HG03039 (cell line): ENCODE results near the gene COPS4.
A peak's percentile ranks its signal among the peaks of the same experiment; 100 is the strongest.
"Not testable (repeated sequence)": the region's sequence is repeated elsewhere in the genome, so short reads cannot be mapped to it uniquely, and the experiment has no call there.

Source experiments
- ATAC-seq: cut with Tn5 transposase; IDR thresholded peaks from one replicate; pipeline ENCODE4 v1.9.1; 2021; ENCODE audit warnings: mild to moderate bottlenecking, moderate library complexity; ENCODE audit not compliant: unreplicated experiment

COPS4 gene

GRCh38 chr4:83080561-83080960, 45.6 kb downstream of the COPS4 start:
- no peak for ATAC-seq

GRCh38 chr4:83082777-83083176, 47.8 kb downstream of the COPS4 start:
- no peak for ATAC-seq

DNA sequence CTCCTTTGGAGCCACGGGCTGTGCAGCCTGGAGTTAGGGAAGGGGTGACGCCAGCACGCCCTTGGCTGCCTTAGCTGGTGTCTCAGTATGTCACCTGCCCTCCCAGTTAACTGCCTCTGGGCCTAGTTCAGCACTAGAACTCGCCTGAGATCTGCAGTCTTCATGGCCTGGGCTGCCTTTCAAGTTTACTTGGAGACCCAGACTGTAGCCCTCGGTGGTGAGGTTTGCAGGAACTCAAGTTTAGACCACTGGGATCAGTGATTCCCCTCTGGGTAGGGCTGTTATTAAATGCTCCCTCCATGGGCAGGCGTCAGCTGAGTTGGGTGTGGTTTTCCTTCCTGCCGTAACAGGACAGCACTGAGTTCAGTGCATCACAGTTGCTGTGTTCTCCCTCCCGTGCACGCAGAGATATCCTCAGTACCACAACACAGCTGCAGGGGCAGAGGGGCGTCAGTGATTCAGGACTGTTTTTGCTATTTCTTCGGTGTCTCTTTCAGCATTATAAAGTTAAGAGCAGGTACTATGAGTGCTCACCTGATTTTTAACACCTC, 49.0 kb downstream of the COPS4 start:
- no peak for ATAC-seq

DNA sequence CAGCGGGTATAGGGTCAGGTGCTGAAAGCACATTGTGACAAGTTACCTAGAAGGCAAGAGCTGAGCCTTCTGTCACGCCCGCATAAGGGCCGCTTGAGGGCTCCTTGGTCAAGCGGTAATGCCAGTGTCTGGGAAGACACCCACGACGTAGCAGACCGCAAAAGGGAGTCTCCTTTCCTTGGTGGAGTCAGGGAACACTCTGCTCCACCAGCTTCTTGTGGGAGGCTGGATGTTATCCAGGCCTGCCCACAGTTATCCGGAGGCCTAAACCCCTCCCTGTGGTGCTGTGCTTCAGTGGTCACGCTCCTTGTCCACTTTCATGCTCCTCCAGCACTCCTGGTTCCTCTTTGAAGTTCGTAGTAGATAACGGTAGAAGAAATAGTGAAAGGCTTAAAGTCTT, 50.0 kb downstream of the COPS4 start:
- not testable (repeated sequence) for ATAC-seq

DNA sequence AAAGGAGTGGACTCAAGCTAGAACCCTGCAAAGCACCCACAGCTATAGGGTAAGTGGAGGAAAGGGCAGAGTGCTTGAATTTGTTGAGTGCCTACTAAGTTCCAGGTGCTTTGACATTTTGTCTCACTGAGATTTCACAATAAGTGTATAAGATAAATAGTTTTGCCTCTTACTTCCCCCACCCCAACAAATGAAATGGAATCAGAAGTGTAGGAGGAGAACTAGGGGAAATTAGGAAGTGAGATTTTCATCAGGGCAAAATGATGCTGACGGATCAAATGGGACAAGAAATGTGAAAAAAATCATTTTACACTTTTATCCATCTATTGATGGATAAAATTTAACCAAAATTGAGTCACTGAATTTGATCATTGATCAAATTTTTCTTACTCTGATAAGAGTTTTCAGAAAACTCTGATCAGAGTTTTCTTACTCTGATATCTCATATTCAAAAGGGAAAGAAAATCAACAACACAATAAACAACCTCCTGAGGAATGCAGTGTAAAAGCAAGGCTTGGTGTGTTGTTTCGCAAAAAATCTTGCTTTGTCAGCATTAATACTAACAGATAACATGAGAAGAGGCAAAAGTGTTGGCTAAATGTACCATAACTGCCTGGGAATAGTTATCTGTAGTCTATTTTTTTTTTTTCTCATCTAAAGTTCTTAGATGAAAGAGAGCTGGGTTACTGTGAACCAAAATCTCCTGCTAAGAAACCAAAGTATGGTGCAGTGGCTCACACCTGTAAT, 54.6 kb downstream of the COPS4 start:
- ATAC-seq, result no peak

DNA sequence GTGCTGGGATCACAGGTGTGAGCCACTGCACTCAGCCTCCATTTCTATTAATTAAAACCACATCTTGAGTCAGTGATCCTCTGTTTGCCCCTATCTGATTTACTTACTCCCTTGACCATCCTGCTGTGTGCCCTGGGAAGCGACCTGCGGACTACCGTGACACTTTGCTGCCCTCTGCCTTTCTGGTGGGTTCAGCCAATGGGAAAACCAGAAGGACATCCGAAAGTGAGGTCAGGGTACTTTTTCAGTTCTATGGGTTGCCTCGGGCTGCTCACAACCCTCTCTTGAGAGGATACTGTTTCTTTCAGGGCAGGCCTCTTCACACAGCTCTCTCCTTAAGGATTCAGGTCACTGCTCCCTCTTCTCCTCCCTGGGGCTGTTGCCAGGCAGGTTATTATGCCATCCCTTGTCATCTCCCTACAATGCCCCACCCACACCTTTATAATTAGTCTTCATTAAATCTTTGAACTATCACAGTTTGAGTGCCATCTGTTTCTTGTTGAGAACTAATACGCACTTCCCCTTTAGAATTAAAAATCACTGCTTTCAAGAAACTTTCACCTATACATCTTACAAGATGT, 58.2 kb downstream of the COPS4 start:
- no peak for ATAC-seq

DNA sequence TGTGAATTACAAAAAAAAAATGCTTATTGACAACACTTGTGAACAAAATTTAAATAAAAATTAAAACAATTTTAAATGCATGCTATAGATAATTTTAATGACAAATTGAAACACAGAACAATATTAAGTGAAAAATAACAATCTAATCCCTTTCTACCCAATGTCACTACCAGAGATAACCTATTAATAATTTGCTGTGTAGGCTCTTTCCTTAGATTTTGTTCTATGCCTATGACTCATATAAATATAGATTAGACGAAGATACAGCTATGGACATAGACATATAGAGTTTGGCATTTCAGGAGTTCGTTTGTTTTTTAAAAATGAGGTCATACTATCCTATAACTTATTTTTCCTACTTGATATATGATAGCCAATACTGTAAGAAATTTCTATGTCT, 61.4 kb downstream of the COPS4 start:
- ATAC-seq, result no peak

- no peak for ATAC-seq
Observed at GRCh38 chr4:83104991-83105390, 70.0 kb downstream of the COPS4 start.

GRCh38 chr4:83107631-83108030, 72.6 kb downstream of the COPS4 start:
- ATAC-seq, result no peak

- no peak for ATAC-seq
Observed at GRCh38 chr4:83108101-83108861, 73.3 kb downstream of the COPS4 start.

DNA sequence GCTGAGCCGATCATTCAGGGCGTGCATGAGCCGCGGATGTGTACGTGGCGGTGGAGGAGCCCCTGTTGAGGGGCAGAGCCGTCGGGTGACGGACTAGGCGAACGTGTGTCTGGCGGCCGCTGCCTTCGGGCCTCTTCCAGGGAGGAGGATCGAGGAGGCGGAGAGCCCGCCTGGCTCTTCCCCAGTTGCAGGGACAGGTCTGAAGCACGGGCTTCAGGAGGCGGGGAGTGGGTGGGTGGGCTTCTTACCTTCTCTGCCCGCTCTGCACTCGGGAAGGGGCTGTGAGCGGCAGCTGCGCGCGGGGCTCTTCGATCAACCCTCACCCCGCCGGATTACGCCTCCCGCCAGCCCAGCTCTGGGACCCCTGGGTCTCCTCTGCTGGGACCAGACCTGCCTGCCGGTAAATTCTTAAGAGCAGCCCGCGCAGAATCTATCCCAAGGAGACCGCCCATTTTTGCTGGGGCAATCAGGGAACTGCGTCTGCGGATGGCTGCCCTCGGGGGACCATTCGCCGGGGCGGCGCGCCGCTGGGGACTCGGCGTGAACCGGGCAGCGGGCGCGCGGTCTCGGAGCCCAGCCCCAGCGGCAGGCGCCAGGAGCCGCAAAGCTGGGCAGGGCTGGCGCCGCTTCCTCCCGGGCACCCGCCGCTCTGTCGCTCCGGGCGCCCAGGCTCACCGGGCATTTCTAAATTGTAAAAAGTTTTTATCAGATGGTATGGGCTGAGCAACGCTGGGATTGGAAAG, 74.7 kb downstream of the COPS4 start:
- ATAC-seq, result peak; percentile 29

DNA sequence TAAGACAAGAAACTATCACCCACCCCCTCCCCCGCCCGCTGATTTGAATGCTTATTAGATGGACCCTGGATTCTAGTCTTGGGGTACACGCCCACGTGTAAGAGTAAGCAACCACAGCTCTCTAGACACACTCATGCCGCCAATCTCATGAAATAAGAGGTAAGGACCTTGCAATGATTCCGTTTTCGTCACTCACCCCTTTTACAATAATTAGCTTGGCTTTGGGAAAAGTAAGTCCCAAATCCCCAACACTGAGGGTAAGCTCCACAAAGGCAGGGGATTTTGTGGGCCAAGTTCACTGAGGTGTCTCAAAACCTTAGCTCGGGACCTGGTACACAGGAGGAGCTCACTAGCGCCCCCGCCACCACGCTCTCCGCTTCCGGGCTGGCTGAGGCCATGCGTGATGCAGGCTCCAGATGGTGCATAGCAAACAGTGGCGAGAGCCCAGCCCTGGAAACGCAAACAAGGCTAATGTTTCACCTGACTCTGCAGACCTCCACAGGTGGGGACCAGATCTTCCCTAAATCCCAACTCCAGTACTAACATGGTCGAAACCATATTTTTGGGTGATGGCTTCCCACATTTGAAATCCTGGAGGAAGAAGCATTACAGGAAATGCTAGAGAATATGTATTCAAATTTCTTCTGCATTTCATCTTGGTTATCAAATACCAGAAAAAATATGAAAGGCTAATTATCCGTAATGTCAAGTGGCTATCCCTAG, 75.4 kb downstream of the COPS4 start:
- peak; percentile 78 for ATAC-seq

GRCh38 chr4:83110970-83111750, 76.2 kb downstream of the COPS4 start:
- ATAC-seq, result no peak

GRCh38 chr4:83111751-83112141, 76.8 kb downstream of the COPS4 start:
- ATAC-seq, result not testable (repeated sequence)

GRCh38 chr4:83112231-83112630, 77.2 kb downstream of the COPS4 start:
- no peak for ATAC-seq

- ATAC-seq, result no peak
Observed at GRCh38 chr4:83112678-83113428, 77.9 kb downstream of the COPS4 start.

- ATAC-seq, result no peak
Observed at GRCh38 chr4:83113429-83113786, 78.4 kb downstream of the COPS4 start.

DNA sequence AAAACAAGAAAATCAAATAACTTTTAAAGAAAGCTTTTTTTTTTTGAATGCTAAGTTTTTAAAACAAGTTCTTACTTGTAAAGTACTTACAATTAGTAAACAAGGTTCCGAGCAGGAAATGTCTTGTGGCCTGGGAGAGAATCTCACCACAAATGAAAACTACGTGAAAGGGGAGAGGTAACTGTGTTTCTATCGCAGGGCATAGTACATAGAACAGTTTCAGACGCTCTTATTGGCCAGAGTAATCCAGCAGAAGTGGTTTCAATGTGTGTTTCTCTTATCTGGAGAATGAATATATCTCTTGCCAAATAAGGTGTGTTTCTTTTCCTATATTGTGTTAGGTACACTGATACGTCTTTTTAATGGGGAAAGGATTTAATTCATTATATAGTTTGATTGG, 79.6 kb downstream of the COPS4 start, which contains the start of gene PLAC8:
Gene PLAC8 (minus strand): TSS at position 154 of the 400 bp plus-strand sequence. CDS start 6,808 bp downstream, outside the sequence.
- no peak for ATAC-seq

GRCh38 chr4:83115000-83115399, 80.0 kb downstream of the COPS4 start:
- ATAC-seq, result no peak
